ENCODE data around the gene GEN1.

DNA sequence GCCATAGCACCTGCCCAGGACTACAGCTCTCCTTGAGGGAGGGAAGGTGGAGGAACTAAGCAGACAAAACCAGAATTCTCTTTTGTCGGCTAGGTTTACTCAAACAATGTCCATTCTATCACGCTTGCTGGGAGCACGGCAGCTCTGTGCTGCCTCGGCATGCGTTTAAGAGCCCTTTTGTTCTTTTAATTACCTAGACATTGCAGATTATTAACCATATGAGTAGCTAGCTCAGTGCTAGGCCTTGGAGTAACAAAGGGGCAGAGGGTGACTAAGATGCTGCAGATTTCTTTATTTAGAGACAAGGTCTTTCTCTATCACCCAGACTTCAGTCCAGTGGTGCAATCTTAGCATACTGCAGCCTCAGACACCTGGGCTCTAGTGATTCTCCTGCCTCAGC, 73.4 kb downstream of the GEN1 start:
- no peak for TF ChIP-seq POLR2A (IDR thresholded peaks at IDR 0.05)
- TF ChIP-seq, protein P1, sequence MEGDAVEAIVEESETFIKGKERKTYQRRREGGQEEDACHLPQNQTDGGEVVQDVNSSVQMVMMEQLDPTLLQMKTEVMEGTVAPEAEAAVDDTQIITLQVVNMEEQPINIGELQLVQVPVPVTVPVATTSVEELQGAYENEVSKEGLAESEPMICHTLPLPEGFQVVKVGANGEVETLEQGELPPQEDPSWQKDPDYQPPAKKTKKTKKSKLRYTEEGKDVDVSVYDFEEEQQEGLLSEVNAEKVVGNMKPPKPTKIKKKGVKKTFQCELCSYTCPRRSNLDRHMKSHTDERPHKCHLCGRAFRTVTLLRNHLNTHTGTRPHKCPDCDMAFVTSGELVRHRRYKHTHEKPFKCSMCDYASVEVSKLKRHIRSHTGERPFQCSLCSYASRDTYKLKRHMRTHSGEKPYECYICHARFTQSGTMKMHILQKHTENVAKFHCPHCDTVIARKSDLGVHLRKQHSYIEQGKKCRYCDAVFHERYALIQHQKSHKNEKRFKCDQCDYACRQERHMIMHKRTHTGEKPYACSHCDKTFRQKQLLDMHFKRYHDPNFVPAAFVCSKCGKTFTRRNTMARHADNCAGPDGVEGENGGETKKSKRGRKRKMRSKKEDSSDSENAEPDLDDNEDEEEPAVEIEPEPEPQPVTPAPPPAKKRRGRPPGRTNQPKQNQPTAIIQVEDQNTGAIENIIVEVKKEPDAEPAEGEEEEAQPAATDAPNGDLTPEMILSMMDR (IDR thresholded peaks at IDR 0.05) = no peak
